Adipocyte (in vitro differentiated cells): ENCODE results near the gene CNTN3.

Source experiments
- DNase-seq: peaks from one replicate; pipeline ENCODE4 v3.0.0-alpha.2; 2015; ENCODE audit warnings: low read depth
- H3K27me3 ChIP-seq: replicated peaks from 2 replicates; pipeline ENCODE4 v1.7.0; 2013; ENCODE audit warnings: mild to moderate bottlenecking, low read length, moderate library complexity; ENCODE audit not compliant: control insufficient read depth, insufficient read depth
- H3K36me3 ChIP-seq: 2 replicates; pipeline ENCODE4 v1.7.0; 2013; ENCODE audit warnings: low read length, mild to moderate bottlenecking, moderate library complexity; ENCODE audit not compliant: control insufficient read depth, insufficient read depth, severe bottlenecking
- H3K4me1 ChIP-seq: 2 replicates; pipeline ENCODE4 v1.7.0; 2013; ENCODE audit warnings: mild to moderate bottlenecking, low read length, moderate library complexity; ENCODE audit not compliant: control insufficient read depth, insufficient read depth
- H3K4me3 ChIP-seq: 2 replicates; pipeline ENCODE4 v1.7.0; 2013; ENCODE audit warnings: mild to moderate bottlenecking, low read length, moderate library complexity
- H3K9ac ChIP-seq: 2 replicates; pipeline ENCODE4 v1.7.0; 2013; ENCODE audit warnings: mild to moderate bottlenecking, low read length, moderate library complexity
- H3K9me3 ChIP-seq: 2 replicates; pipeline ENCODE4 v1.7.0; 2013; ENCODE audit warnings: mild to moderate bottlenecking, low read length, moderate library complexity; ENCODE audit not compliant: control insufficient read depth

Gene CNTN3

GRCh38 chr3:74607803-74608202 is 6.7 kb downstream of the CNTN3 start:
- DNase-seq: no peak
- no peaks in the 10 kb centered on the region for H3K27me3 ChIP-seq
- no peak overlapping the region for H3K4me3 ChIP-seq
- no peaks in the 10 kb centered on the region for H3K36me3 ChIP-seq
- H3K9ac ChIP-seq: no peak overlapping the region
- H3K9me3 ChIP-seq: no peaks in the 10 kb centered on the region
- H3K4me1 ChIP-seq: peaks cover 7% of the 10 kb centered on the region

GRCh38 chr3:74606996-74607395 is 7.5 kb downstream of the CNTN3 start:
- no peaks in the 10 kb centered on the region for H3K4me1 ChIP-seq
- DNase-seq: no peak
- no peak overlapping the region for H3K9ac ChIP-seq
- H3K4me3 ChIP-seq: no peak overlapping the region
- H3K9me3 ChIP-seq: no peaks in the 10 kb centered on the region
- H3K36me3 ChIP-seq: no peaks in the 10 kb centered on the region
- no peaks in the 10 kb centered on the region for H3K27me3 ChIP-seq

- Histone ChIP-seq H3K36me3 (no peaks in the 10 kb centered on the region), H3K27me3 (no peaks in the 10 kb centered on the region), H3K9me3 (no peaks in the 10 kb centered on the region), H3K4me3 (no peak overlapping the region), H3K4me1 (no peaks in the 10 kb centered on the region), H3K9ac (no peak overlapping the region)
- no peak for DNase-seq
Observed at GRCh38 chr3:74605437-74605836, 9.0 kb downstream of the CNTN3 start.

GRCh38 chr3:74603292-74603691 is 11.2 kb downstream of the CNTN3 start:
- Histone ChIP-seq H3K36me3 (no peaks in the 10 kb centered on the region), H3K9me3 (no peaks in the 10 kb centered on the region), H3K4me3 (no peak overlapping the region), H3K27me3 (no peaks in the 10 kb centered on the region), H3K9ac (no peak overlapping the region), H3K4me1 (no peaks in the 10 kb centered on the region)
- DNase-seq: no peak

GRCh38 chr3:74602471-74602870 is 12.0 kb downstream of the CNTN3 start:
- H3K9me3 ChIP-seq: no peaks in the 10 kb centered on the region
- H3K27me3 ChIP-seq: no peaks in the 10 kb centered on the region
- no peak for DNase-seq
- H3K9ac ChIP-seq: no peak overlapping the region
- no peaks in the 10 kb centered on the region for H3K4me1 ChIP-seq
- H3K36me3 ChIP-seq: no peaks in the 10 kb centered on the region
- H3K4me3 ChIP-seq: no peak overlapping the region

GRCh38 chr3:74601793-74602192 is 12.7 kb downstream of the CNTN3 start:
- DNase-seq: no peak
- Histone ChIP-seq H3K9ac (no peak overlapping the region), H3K4me3 (no peak overlapping the region), H3K9me3 (no peaks in the 10 kb centered on the region), H3K27me3 (no peaks in the 10 kb centered on the region), H3K4me1 (no peaks in the 10 kb centered on the region), H3K36me3 (no peaks in the 10 kb centered on the region)

- Histone ChIP-seq H3K4me1 (no peaks in the 10 kb centered on the region), H3K4me3 (no peak overlapping the region), H3K9me3 (no peaks in the 10 kb centered on the region), H3K27me3 (no peaks in the 10 kb centered on the region), H3K9ac (no peak overlapping the region), H3K36me3 (no peaks in the 10 kb centered on the region)
- DNase-seq: no peak
Observed at GRCh38 chr3:74599564-74599963, 14.9 kb downstream of the CNTN3 start.

- Histone ChIP-seq H3K27me3 (no peaks in the 10 kb centered on the region), H3K9ac (peak overlapping the region; percentile 48), H3K36me3 (no peaks in the 10 kb centered on the region), H3K4me3 (peak overlapping the region; percentile 9), H3K9me3 (no peaks in the 10 kb centered on the region), H3K4me1 (peaks cover 37% of the 10 kb centered on the region)
- no peak for DNase-seq
Observed at GRCh38 chr3:74593152-74593551, 21.3 kb downstream of the CNTN3 start.

GRCh38 chr3:74592359-74592758 is 22.1 kb downstream of the CNTN3 start:
- H3K4me1 ChIP-seq: peaks cover 37% of the 10 kb centered on the region
- no peak for DNase-seq
- no peaks in the 10 kb centered on the region for H3K36me3 ChIP-seq
- peak overlapping the region; percentile 48 for H3K9ac ChIP-seq
- no peaks in the 10 kb centered on the region for H3K27me3 ChIP-seq
- no peaks in the 10 kb centered on the region for H3K9me3 ChIP-seq
- H3K4me3 ChIP-seq: peak overlapping the region; percentile 9

GRCh38 chr3:74591946-74592345 is 22.5 kb downstream of the CNTN3 start:
- Histone ChIP-seq H3K9ac (peak overlapping the region; percentile 48), H3K36me3 (no peaks in the 10 kb centered on the region), H3K9me3 (no peaks in the 10 kb centered on the region), H3K4me1 (peaks cover 37% of the 10 kb centered on the region), H3K27me3 (no peaks in the 10 kb centered on the region), H3K4me3 (peak overlapping the region; percentile 50)
- DNase-seq: no peak

GRCh38 chr3:74591342-74591741 is 23.1 kb downstream of the CNTN3 start:
- H3K4me3 ChIP-seq: peak overlapping the region; percentile 50
- DNase-seq: no peak
- peak overlapping the region; percentile 48 for H3K9ac ChIP-seq
- no peaks in the 10 kb centered on the region for H3K9me3 ChIP-seq
- no peaks in the 10 kb centered on the region for H3K27me3 ChIP-seq
- H3K36me3 ChIP-seq: no peaks in the 10 kb centered on the region
- peaks cover 37% of the 10 kb centered on the region for H3K4me1 ChIP-seq

- Histone ChIP-seq H3K36me3 (no peaks in the 10 kb centered on the region), H3K9me3 (no peaks in the 10 kb centered on the region), H3K9ac (peak overlapping the region; percentile 48), H3K4me3 (no peak overlapping the region), H3K27me3 (no peaks in the 10 kb centered on the region), H3K4me1 (peaks cover 37% of the 10 kb centered on the region)
- no peak for DNase-seq
Observed at GRCh38 chr3:74590620-74591262, 23.7 kb downstream of the CNTN3 start.
